Measurements from ENCODE around the gene KRTAP2-1. TPM values are rescaled to one million over a fixed set of nuclear protein-coding genes. Genes with fewer than 3 reads are reported as not detected.

Gene KRTAP2-1
- total and polyA plus RNA-seq, 2 experiments from 2014 or later = not detected

DNA sequence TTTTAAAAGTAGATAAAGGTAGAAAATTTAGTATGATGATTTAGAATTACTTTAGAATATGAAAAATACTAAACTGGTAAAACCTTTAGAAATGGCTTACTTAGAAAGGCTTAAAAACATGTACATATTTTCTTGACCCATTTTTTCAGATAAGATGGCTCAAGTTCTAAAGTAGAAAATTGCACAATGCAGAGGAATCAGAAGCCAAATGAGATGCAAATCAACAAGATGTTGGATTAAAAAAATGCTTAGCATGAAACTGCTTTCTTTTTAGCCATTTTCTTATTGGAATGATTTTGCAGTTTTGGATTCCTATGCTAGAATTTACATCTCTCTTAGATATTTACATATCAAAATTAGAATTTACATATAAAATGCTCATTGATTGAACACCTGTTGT, 36.7 kb downstream of the KRTAP2-1 start (continued):
- TF ChIP-seq, protein P1, sequence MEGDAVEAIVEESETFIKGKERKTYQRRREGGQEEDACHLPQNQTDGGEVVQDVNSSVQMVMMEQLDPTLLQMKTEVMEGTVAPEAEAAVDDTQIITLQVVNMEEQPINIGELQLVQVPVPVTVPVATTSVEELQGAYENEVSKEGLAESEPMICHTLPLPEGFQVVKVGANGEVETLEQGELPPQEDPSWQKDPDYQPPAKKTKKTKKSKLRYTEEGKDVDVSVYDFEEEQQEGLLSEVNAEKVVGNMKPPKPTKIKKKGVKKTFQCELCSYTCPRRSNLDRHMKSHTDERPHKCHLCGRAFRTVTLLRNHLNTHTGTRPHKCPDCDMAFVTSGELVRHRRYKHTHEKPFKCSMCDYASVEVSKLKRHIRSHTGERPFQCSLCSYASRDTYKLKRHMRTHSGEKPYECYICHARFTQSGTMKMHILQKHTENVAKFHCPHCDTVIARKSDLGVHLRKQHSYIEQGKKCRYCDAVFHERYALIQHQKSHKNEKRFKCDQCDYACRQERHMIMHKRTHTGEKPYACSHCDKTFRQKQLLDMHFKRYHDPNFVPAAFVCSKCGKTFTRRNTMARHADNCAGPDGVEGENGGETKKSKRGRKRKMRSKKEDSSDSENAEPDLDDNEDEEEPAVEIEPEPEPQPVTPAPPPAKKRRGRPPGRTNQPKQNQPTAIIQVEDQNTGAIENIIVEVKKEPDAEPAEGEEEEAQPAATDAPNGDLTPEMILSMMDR (conservative IDR thresholded peaks at IDR 0.05; ENCODE audit: low read depth in 2 of 2) = no peak
- TF ChIP-seq ZNF331 (CRISPR knock-in tag; IDR thresholded peaks at IDR 0.05; ENCODE audit: low read depth) = no peak
- TF ChIP-seq, protein P2, sequence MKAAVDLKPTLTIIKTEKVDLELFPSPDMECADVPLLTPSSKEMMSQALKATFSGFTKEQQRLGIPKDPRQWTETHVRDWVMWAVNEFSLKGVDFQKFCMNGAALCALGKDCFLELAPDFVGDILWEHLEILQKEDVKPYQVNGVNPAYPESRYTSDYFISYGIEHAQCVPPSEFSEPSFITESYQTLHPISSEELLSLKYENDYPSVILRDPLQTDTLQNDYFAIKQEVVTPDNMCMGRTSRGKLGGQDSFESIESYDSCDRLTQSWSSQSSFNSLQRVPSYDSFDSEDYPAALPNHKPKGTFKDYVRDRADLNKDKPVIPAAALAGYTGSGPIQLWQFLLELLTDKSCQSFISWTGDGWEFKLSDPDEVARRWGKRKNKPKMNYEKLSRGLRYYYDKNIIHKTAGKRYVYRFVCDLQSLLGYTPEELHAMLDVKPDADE (IDR thresholded peaks at IDR 0.05) = no peak

DNA sequence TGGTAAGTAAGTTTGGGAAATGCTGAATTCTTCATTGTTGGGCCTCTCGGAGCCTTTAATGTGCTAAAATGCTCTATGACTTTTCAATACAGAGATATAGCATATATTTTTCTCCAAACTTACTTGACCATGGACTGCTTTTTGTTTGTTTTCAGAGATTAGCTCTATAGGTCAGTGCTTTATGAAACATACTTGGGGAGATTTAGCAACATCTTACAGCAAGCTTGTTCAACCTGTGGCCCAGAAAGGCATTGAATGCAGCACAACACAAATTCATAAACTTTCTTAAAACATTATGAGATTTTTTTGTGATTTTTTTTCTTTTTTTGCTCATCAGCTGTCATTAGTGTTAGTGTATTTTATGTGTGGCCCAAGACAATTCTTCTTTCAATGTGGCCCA, 37.2 kb downstream of the KRTAP2-1 start:
- Histone ChIP-seq H4K20me1 (replicated peaks; ENCODE audit: insufficient read depth) (no peaks in the 10 kb centered on the region), H3K9me2 (ENCODE audit: insufficient read depth) (no peaks in the 10 kb centered on the region; the same call in 1 of the 2 replicates), H3K4me3 (no peak overlapping the region), H3K4me2 (0 out of 2 replicates have a peak overlapping the region, but pooled peaks have one; percentile 27), H2AFZ (no peak overlapping the region), H3F3A (replicated peaks; ENCODE audit: low read depth) (no peaks in the 10 kb centered on the region), H3K79me2 (replicated peaks; ENCODE audit: insufficient read depth) (no peaks in the 10 kb centered on the region), H3K4me1 (ENCODE audit: insufficient read depth) (peaks cover 14% of the 10 kb centered on the region), H3K27ac (ENCODE audit: low read depth) (no peak overlapping the region), H3K36me3 (ENCODE audit: insufficient read depth) (no peaks in the 10 kb centered on the region), H3K27me3 (ENCODE audit: insufficient read depth) (no peaks in the 10 kb centered on the region)
- DNase-seq (ENCODE audit: low spot score) (no peak), ATAC-seq (no peak)
- no peak overlapping the region for H3K4me3 Mint-ChIP-seq
- no peak overlapping the region for H3K27ac Mint-ChIP-seq
- no peaks in the 10 kb centered on the region for H3K9me3 Mint-ChIP-seq
- H3K4me1 Mint-ChIP-seq = peaks cover 10% of the 10 kb centered on the region; the same call in 2 of the 3 replicates
- H3K27me3 Mint-ChIP-seq (ENCODE audit: insufficient read depth, low read depth, poor library complexity) = peaks cover 1% of the 10 kb centered on the region
- TF ChIP-seq EZH2phosphoT487 (IDR thresholded peaks at IDR 0.05; ENCODE audit: unreplicated experiment) (no peak), POLR2AphosphoS5 (IDR thresholded peaks at IDR 0.05; ENCODE audit: low read depth) (no peak), ZNF114 (CRISPR knock-in tag; IDR thresholded peaks at IDR 0.05) (no peak)
- H3K36me3 Mint-ChIP-seq (ENCODE audit: low read depth) = no peaks in the 10 kb centered on the region

DNA sequence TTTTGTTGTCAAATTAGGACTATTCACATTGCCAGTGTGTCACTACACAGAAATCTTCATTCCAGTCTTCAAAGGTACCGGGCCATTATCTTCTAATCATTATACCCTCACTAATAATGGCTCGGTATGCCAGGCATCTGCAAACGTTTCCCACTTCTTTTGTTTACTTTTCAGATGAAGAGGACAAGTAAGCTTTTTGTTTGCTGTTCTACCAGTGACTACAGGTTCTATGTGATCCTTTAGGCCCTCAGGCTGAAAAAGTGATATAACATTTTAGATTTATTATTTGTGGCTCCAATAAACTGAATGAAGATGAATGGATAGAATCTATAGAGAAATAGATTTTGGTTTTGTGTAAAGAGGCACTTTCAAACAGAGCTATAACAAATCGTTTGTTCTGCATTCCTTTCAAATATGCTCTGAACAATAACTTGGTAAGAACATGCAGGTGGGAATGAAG, 37.8 kb downstream of the KRTAP2-1 start:
- H3K4me3 Mint-ChIP-seq = no peak overlapping the region
- no peaks in the 10 kb centered on the region; the same call in 1 of the 2 replicates for H3K9me2 ChIP-seq (ENCODE audit: insufficient read depth)
- no peaks in the 10 kb centered on the region for H3K36me3 ChIP-seq (ENCODE audit: insufficient read depth)
- H3K79me2 ChIP-seq (replicated peaks; ENCODE audit: insufficient read depth) = no peaks in the 10 kb centered on the region
- H3K36me3 Mint-ChIP-seq (ENCODE audit: low read depth) = no peaks in the 10 kb centered on the region
- TF ChIP-seq EZH2 (IDR thresholded peaks at IDR 0.05; ENCODE audit: low read depth, unreplicated experiment) (no peak), NANOG (IDR thresholded peaks at IDR 0.05; ENCODE audit: borderline replicate concordance) (peak; percentile 60; the same call in 1 of the 2 replicates)
- TF ChIP-seq, protein P3, sequence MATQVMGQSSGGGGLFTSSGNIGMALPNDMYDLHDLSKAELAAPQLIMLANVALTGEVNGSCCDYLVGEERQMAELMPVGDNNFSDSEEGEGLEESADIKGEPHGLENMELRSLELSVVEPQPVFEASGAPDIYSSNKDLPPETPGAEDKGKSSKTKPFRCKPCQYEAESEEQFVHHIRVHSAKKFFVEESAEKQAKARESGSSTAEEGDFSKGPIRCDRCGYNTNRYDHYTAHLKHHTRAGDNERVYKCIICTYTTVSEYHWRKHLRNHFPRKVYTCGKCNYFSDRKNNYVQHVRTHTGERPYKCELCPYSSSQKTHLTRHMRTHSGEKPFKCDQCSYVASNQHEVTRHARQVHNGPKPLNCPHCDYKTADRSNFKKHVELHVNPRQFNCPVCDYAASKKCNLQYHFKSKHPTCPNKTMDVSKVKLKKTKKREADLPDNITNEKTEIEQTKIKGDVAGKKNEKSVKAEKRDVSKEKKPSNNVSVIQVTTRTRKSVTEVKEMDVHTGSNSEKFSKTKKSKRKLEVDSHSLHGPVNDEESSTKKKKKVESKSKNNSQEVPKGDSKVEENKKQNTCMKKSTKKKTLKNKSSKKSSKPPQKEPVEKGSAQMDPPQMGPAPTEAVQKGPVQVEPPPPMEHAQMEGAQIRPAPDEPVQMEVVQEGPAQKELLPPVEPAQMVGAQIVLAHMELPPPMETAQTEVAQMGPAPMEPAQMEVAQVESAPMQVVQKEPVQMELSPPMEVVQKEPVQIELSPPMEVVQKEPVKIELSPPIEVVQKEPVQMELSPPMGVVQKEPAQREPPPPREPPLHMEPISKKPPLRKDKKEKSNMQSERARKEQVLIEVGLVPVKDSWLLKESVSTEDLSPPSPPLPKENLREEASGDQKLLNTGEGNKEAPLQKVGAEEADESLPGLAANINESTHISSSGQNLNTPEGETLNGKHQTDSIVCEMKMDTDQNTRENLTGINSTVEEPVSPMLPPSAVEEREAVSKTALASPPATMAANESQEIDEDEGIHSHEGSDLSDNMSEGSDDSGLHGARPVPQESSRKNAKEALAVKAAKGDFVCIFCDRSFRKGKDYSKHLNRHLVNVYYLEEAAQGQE (IDR thresholded peaks at IDR 0.05; ENCODE audit: unreplicated experiment) = no peak
- no peak overlapping the region for H3K27ac Mint-ChIP-seq
- DNase-seq (ENCODE audit: low spot score) (peak; percentile 35), ATAC-seq (no peak)
- no peaks in the 10 kb centered on the region for H3K27me3 ChIP-seq (ENCODE audit: insufficient read depth)
- peak overlapping the region; percentile 27; the same call in 1 of the 2 replicates for H3K4me2 ChIP-seq
- peaks cover 14% of the 10 kb centered on the region for H3K4me1 ChIP-seq (ENCODE audit: insufficient read depth)
- no peaks in the 10 kb centered on the region for H4K20me1 ChIP-seq (replicated peaks; ENCODE audit: insufficient read depth)
- H3K27ac ChIP-seq (ENCODE audit: low read depth) = no peak overlapping the region
- H3K27me3 Mint-ChIP-seq (ENCODE audit: insufficient read depth, low read depth, poor library complexity) = peaks cover 1% of the 10 kb centered on the region
- no peak overlapping the region for H2AFZ ChIP-seq
- no peak overlapping the region for H3K4me3 ChIP-seq
- H3K9me3 Mint-ChIP-seq = no peaks in the 10 kb centered on the region
- peaks cover 10% of the 10 kb centered on the region; the same call in 2 of the 3 replicates for H3K4me1 Mint-ChIP-seq
- H3F3A ChIP-seq (replicated peaks; ENCODE audit: low read depth) = no peaks in the 10 kb centered on the region

Data from GM23338 (cell line).